Naive B cell (primary cell): ENCODE data around the gene TSNAX. TPM values are rescaled to one million over a fixed set of nuclear protein-coding genes. Genes with fewer than 3 reads are reported as not detected.
"Not testable (repeated sequence)": the region's sequence is repeated elsewhere in the genome, so short reads cannot be mapped to it uniquely, and the experiment has no call there.

Experiments
- ATAC-seq, 2 donors: fragments of 150-1000 bp; cut with Tn5 transposase; 2 replicates each; pipeline ENCODE4 v1.10.0; 2021; ENCODE audit warnings: low read depth in 2 of 2, mild to moderate bottlenecking in 2 of 2, moderate library complexity in 2 of 2
- DNase-seq: peaks from one replicate; pipeline ENCODE4 v3.0.0; 2022
- H3K27ac Mint-ChIP-seq, 6 donors: one replicate each; pipeline ENCODE4 v1.8.0; 2020 to 2022; ENCODE audit warnings: mild to moderate bottlenecking in 6 of 6, mixed read lengths in 6 of 6, moderate library complexity in 5 of 6, inconsistent platforms in 2 of 6
- H3K27me3 Mint-ChIP-seq, 3 donors: one replicate each; pipeline ENCODE4 v1.8.0; 2021 to 2022; ENCODE audit warnings: mixed read lengths in 3 of 3, mild to moderate bottlenecking in 1 of 3
- H3K36me3 Mint-ChIP-seq, 2 donors: one replicate each; pipeline ENCODE4 v1.8.0; 2020 to 2022; ENCODE audit warnings: mixed read lengths in 2 of 2, inconsistent platforms in 1 of 2, mild to moderate bottlenecking in 1 of 2
- H3K4me1 Mint-ChIP-seq, 3 donors: one replicate each; pipeline ENCODE4 v1.8.0; 2020 to 2022; ENCODE audit warnings: mixed read lengths in 3 of 3, inconsistent platforms in 1 of 3, mild to moderate bottlenecking in 1 of 3, moderate library complexity in 1 of 3
- H3K4me3 Mint-ChIP-seq, 8 donors: one replicate each; pipeline ENCODE4 v1.8.0; 2020 to 2022; ENCODE audit warnings: mild to moderate bottlenecking in 8 of 8, mixed read lengths in 8 of 8, moderate library complexity in 8 of 8, inconsistent platforms in 2 of 8
- H3K9me3 Mint-ChIP-seq, 7 donors: one replicate each; pipeline ENCODE4 v1.8.0; 2020 to 2022; ENCODE audit warnings: mixed read lengths in 7 of 7, mild to moderate bottlenecking in 5 of 7, inconsistent platforms in 2 of 7, moderate library complexity in 1 of 7
- polyA plus RNA-seq, 6 donors: library from polyadenylated mRNA; unstranded; fragments of 300-500 nt; fragmentation: Illumina TruSeq; gene quantifications; one replicate each; pipeline ENCODE4 v1.2.3, GENCODE V29; 2021; ENCODE audit warnings: low read depth in 6 of 6

Gene TSNAX
- polyA plus RNA-seq, 6 donors from 2014 or later, result 88.6 to 109 (median 92.6) TPM

DNA sequence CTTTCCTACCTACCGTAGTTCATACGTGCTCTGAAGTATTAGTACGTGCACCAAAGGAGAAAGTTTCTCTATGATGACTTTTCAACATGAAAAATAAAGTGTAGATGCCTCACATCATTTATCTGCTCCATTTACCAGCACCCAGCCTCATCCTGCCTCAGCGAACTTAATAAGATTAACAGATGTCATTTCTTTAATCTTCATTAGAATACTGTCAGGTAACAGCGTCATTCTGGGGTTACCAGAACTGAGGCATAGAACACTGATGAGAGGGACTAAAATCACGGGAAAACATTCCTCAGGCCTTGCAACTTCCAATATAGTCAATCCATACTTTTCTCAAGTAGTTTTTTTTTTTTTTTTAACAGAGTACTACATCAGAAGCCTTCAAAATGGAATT lies 54.9 kb downstream of the TSNAX start:
- no peaks in the 10 kb centered on the region for H3K36me3 Mint-ChIP-seq
- ATAC-seq (no peak), DNase-seq (no peak)
- H3K4me1 Mint-ChIP-seq, result peaks cover 0 to 8% (median 0%) of the 10 kb centered on the region in 3 donors
- H3K27me3 Mint-ChIP-seq, result no peaks in the 10 kb centered on the region
- no peak overlapping the region for H3K27ac Mint-ChIP-seq
- no peaks in the 10 kb centered on the region for H3K9me3 Mint-ChIP-seq
- H3K4me3 Mint-ChIP-seq, result no peak overlapping the region

DNA sequence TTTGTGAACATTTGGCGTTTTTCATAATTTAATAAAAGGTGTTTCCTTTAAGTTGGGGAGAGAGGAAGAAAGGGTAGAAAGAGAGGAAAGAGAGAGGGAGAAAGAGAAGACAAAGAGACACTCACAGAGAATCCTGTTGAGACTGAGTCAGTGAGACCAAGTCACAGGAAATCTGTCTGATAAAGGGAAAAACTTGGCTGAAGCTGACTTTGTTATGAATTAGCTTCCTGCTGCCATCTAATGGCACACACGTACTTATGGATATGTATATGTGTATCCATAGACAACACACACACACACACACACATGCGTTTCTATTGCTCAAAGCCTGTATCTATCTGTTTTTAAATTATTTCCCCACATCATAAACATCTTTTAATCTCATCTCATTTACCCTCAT lies 55.6 kb downstream of the TSNAX start:
- no peaks in the 10 kb centered on the region for H3K36me3 Mint-ChIP-seq
- peaks cover 0 to 8% (median 0%) of the 10 kb centered on the region in 3 donors for H3K4me1 Mint-ChIP-seq
- H3K27ac Mint-ChIP-seq, result no peak overlapping the region
- H3K4me3 Mint-ChIP-seq, result no peak overlapping the region
- H3K9me3 Mint-ChIP-seq, result no peaks in the 10 kb centered on the region
- no peaks in the 10 kb centered on the region for H3K27me3 Mint-ChIP-seq
- ATAC-seq, result no peak
- DNase-seq, result no peak

DNA sequence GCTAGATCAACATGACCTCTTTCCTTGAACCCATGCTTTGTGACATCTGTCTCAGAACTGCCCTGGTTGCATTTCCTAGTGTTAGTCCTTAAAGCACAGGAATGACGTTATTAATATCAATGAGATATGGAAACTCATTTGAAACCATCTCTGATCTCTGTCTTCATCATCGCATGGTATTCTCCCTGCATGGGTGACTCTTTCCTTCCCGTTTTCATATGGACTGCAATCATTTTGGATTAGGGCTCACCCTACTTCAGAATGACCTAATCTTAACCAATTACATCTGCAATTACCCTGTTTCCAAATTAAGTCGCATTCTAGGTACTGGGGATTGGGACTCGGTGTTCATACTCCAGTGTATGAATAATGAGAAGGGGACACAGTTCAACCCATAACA lies 56.5 kb downstream of the TSNAX start:
- no peak for ATAC-seq
- H3K4me3 Mint-ChIP-seq, result no peak overlapping the region
- no peaks in the 10 kb centered on the region for H3K9me3 Mint-ChIP-seq
- H3K36me3 Mint-ChIP-seq, result no peaks in the 10 kb centered on the region
- no peak overlapping the region for H3K27ac Mint-ChIP-seq
- DNase-seq, result no peak
- peaks cover 0 to 8% (median 0%) of the 10 kb centered on the region in 3 donors for H3K4me1 Mint-ChIP-seq
- H3K27me3 Mint-ChIP-seq, result no peaks in the 10 kb centered on the region

DNA sequence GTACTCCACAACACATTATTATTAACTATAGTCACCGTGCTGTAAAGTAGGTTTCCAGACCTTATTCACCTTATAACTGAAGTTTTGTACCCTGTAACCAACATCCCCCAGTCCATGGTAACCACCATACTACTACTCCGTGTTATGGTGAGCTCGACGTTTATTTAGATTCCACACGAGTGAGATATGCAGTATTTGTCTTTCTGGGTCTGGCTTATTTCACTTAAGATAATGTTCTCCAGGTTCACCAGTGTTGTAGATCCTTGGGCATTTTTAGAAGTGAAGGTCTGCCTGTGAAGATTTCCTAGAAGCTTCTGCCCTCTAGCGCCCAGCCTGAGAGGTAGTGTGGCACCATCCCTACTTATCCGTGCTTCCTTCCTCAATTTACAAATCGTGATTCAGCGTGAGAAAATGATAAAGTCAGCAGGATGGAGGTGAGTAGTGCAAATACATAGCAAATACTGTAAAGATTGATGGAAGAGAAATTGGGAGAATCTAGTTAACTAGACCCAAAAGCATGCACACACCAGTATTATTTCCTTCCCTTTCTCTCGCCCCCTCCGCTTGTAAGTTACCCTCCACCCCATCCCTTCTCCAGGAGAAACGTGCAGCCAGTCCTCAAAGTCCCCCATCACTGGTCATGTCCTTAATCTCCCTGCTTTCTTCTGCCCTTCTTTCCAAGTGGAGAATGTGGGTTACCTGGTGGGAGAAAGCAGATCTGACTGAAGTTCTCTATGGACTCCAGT lies 62.2 kb downstream of the TSNAX start:
- peak; percentile 45 to 79 for ATAC-seq

DNA sequence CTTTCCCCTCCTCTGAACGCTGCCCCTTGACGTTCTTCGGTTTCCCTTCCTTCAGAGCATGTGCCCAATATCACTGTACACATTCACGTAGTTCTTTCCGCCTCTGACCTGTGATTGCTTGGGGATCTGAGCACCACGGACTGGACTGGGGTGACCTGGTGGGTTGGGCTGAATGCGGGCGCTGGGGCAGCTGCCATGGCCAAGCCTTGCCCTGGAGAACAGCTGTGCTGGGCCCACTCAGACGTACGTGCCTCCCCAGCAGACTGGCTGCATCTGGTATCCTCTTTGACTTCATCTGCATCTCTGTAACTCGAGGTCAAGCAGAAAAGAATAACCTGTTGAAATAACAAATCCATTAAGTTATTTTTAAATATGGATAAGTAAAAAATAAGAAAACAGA lies 63.0 kb downstream of the TSNAX start:
- H3K4me1 Mint-ChIP-seq, result peaks cover 16 to 25% (median 20%) of the 10 kb centered on the region in 3 donors
- no peaks in the 10 kb centered on the region for H3K36me3 Mint-ChIP-seq
- H3K27ac Mint-ChIP-seq, result no peak overlapping the region
- DNase-seq, result no peak
- H3K9me3 Mint-ChIP-seq, result peaks cover 0 to 1% (median 0%) of the 10 kb centered on the region in 7 donors
- no peaks in the 10 kb centered on the region for H3K27me3 Mint-ChIP-seq
- H3K4me3 Mint-ChIP-seq, result no peak overlapping the region
- ATAC-seq, result no peak

More for the DNA sequence above, 62.2 kb downstream of the TSNAX start:
- Mint-ChIP-seq H3K36me3 (no peaks in the 10 kb centered on the region), H3K27me3 (no peaks in the 10 kb centered on the region), H3K4me1 (peaks cover 16 to 25% (median 20%) of the 10 kb centered on the region in 3 donors), H3K27ac (peak overlapping the region in 2 of 6 donors; percentile 8 to 84), H3K4me3 (peak overlapping the region in 1 of 8 donors; percentile 54), H3K9me3 (peaks cover 0 to 1% (median 0%) of the 10 kb centered on the region in 7 donors)
- DNase-seq, result peak; percentile 26

DNA sequence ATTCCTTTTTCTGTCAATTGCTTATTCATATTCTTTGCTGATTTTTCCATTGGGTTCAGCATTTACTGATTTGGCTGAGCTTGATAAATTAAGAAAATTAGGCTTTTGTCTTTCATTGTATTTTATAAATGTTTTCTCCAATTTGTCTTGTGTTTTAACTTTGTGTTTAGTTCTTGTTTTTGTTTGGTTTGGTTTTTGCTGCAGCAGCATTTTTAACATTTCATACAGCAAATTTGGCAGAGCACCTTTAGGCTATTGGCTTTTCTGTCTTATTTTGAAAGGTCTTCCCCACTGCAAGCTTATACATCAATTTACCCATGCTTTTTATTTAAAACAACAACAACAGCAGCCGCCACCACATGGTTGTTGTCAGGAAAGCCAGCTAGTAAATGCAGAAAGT lies 64.3 kb downstream of the TSNAX start:
- H3K9me3 Mint-ChIP-seq, result peaks cover 0 to 1% (median 0%) of the 10 kb centered on the region in 7 donors
- H3K4me3 Mint-ChIP-seq, result no peak overlapping the region
- H3K36me3 Mint-ChIP-seq, result no peaks in the 10 kb centered on the region
- peaks cover 16 to 25% (median 20%) of the 10 kb centered on the region in 3 donors for H3K4me1 Mint-ChIP-seq
- no peaks in the 10 kb centered on the region for H3K27me3 Mint-ChIP-seq
- H3K27ac Mint-ChIP-seq, result no peak overlapping the region
- DNase-seq, result no peak
- no peak for ATAC-seq

DNA sequence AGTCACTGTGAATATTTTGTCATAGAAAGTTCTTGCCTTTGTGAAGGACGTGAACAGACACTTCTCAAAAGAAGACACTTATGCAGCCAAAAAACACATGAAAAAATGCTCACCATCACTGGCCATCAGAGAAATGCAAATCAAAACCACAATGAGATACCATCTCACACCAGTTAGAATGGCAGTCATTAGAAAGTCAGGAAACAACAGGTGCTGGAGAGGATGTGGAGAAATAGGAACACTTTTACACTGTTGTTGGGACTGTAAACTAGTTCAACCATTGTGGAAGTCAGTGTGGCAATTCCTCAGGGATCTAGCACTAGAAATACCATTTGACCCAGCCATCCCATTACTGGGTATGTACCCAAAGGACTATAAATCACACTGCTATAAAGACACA lies 64.8 kb downstream of the TSNAX start:
- H3K4me1 Mint-ChIP-seq, result peaks cover 16 to 25% (median 20%) of the 10 kb centered on the region in 3 donors
- ATAC-seq, DNase-seq, H3K27ac Mint-ChIP-seq, H3K4me3 Mint-ChIP-seq, H3K27me3 Mint-ChIP-seq, H3K36me3 Mint-ChIP-seq, H3K9me3 Mint-ChIP-seq: not testable (repeated sequence)

DNA sequence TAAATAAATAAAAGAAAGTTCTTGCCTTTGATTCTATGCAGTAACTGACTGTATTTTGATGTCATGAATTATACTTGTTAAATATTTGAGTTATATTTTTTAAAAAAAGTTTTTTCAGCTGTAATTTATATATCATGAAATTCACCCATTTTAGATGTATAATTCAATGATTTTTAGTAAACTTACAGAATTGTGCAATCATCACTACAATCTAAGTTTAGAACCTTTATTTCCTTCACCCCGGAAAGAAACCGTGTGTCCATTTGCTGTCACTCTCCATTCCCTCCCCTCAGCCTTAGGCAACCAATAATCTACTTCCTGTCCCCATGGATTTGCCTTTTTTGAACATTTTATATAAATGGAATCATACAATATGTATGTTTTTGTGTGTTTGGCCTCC lies 65.7 kb downstream of the TSNAX start:
- H3K27ac Mint-ChIP-seq, result no peak overlapping the region
- peaks cover 16 to 25% (median 20%) of the 10 kb centered on the region in 3 donors for H3K4me1 Mint-ChIP-seq
- peaks cover 0 to 1% (median 0%) of the 10 kb centered on the region in 7 donors for H3K9me3 Mint-ChIP-seq
- DNase-seq (no peak), ATAC-seq (no peak)
- no peaks in the 10 kb centered on the region for H3K27me3 Mint-ChIP-seq
- no peak overlapping the region for H3K4me3 Mint-ChIP-seq
- no peaks in the 10 kb centered on the region for H3K36me3 Mint-ChIP-seq

DNA sequence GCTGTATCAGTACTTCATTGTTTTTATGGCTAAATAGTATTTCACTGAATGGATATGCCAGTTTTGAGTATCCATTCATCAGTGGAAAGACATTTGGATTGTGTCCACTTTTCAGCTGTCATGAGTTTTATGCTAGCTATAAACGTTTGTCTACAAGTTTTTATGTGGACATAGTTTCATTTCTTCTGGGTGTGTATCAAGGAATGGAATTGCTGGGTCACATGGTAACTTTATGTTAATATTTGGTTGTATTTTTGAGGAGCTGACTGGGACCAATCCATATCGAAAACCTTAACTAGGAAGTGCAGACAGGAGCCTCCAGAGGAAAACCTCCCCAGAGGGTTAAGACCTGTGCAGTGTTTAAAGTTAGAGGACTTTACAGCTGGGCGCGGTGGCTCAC lies 66.3 kb downstream of the TSNAX start:
- ATAC-seq, result no peak
- DNase-seq, result no peak
- peaks cover 0 to 1% (median 0%) of the 10 kb centered on the region in 7 donors for H3K9me3 Mint-ChIP-seq
- peak overlapping the region in 1 of 6 donors; percentile 61 for H3K27ac Mint-ChIP-seq
- peaks cover 16 to 25% (median 20%) of the 10 kb centered on the region in 3 donors for H3K4me1 Mint-ChIP-seq
- H3K27me3 Mint-ChIP-seq, result no peaks in the 10 kb centered on the region
- no peak overlapping the region for H3K4me3 Mint-ChIP-seq
- no peaks in the 10 kb centered on the region for H3K36me3 Mint-ChIP-seq

DNA sequence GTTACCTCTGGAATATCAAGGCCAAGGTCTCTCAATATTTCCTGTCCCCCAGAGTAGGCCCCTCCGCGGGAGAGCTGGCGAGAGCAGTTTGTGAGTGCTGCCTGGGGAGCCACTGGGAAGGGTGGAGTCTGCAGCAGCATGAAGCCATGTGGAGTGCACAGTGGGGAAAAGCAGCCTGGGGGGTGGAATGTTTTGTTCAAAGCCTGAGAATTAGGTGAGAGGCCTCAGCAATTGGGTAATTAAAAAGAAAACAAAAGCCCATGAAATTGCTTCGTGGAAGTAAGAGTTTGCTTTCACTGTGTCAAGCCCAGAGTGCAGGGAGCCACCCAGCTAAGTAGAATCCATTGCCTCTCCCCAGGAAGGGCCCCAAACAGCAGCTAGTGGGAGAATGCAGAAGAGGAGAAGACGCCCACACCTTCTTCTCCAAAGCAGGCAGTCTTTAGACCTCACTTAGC lies 67.9 kb downstream of the TSNAX start:
- no peak for ATAC-seq
- H3K27ac Mint-ChIP-seq, result peak overlapping the region in 1 of 6 donors; percentile 77
- H3K4me1 Mint-ChIP-seq, result peaks cover 5 to 11% (median 9%) of the 10 kb centered on the region in 3 donors
- H3K4me3 Mint-ChIP-seq, result no peak overlapping the region
- H3K9me3 Mint-ChIP-seq, result peaks cover 0 to 1% (median 0%) of the 10 kb centered on the region in 7 donors
- H3K36me3 Mint-ChIP-seq, result no peaks in the 10 kb centered on the region
- no peak for DNase-seq
- H3K27me3 Mint-ChIP-seq, result peaks cover 0 to 6% (median 0%) of the 10 kb centered on the region in 3 donors

DNA sequence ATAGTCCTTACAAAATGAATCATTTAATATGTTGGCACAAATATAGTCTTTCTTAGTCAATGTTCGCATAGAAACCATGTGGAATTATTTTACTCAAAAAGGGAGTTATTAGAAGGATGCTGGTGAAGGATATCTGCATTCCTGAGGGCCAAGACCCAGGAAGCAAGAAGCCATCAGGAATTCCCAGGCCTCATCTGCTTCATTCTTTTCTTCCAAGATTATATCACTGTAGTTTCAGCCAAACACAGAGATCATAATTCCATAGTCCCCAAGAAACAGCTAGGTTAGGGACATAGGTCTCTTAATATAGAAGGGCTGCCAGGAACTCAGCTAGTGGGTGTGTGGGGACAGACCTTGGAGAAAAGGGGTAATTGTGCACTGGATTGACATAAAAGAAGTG lies 69.5 kb downstream of the TSNAX start:
- Mint-ChIP-seq H3K4me3 (no peak overlapping the region), H3K36me3 (no peaks in the 10 kb centered on the region), H3K27me3 (peaks cover 0 to 6% (median 0%) of the 10 kb centered on the region in 3 donors), H3K9me3 (no peaks in the 10 kb centered on the region), H3K4me1 (no peaks in the 10 kb centered on the region), H3K27ac (peak overlapping the region in 1 of 6 donors; percentile 35)
- ATAC-seq (no peak), DNase-seq (no peak)

DNA sequence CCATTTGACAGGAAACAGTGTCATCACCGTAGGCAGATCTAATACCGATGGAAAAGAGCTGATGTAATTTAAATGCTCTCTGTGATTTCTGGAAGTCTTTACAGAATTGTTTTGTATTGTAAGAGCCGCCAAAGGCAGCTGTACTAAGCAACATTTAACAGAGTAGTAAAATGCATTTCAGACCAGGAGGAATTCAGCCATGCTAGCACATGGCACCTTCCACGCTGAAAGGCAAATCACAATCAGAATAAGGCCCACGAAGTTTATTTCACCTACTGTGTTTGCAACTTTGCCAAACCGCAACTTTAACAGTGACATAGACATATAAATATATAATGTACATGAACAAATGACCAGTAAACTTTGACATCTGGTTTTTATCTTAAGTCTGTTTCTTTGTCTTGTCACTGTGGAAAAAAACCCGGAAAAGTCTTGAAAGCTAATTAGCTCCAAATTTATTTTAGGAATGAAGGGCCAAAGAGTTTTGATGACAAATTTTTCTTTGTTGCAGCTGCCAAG lies 72.0 kb downstream of the TSNAX start:
- DNase-seq (no peak), ATAC-seq (no peak)
- Mint-ChIP-seq H3K4me1 (peaks cover 7 to 10% (median 8%) of the 10 kb centered on the region in 3 donors), H3K27me3 (peaks cover 0 to 6% (median 0%) of the 10 kb centered on the region in 3 donors), H3K27ac (no peak overlapping the region), H3K36me3 (no peaks in the 10 kb centered on the region), H3K9me3 (no peaks in the 10 kb centered on the region), H3K4me3 (no peak overlapping the region)

DNA sequence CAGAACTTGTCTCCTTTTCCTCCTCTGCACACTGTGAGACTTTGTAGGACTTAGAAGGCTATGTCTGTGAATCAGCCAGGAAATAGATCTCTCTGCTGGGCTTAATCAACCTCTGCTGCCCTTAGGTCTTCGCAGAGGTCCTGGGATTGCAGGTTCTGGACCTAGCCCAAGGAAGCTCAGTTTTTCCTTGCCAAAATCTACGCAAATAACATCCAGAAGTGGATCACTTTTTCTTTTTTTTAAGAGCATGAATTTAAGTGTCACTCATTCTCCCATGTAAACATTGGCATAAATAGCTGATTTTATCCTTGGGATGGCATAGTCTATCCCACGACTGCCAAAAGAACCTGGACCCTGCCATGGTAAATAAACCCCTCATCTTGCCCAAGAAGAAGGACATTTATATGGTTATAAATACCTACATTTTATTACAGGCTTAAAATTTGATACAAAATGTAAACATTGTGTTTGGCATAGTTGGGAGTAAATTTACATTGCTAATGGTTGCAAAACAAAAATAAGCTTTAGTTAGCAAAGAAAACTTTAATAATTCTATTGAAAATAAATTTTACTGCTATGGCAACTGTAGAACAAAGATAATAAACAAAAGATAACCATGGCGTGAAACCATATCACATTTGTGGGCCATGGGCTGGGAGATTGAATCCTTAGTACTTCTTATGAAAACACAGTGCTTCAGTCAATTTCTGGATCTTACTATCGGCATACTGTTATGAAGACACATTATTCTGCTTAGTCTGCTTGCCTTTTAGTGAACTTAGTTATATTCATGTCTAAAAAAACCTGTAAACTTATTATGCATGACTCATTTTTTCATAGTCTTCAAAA lies 73.6 kb downstream of the TSNAX start:
- Mint-ChIP-seq H3K4me3 (no peak overlapping the region), H3K27ac (no peak overlapping the region), H3K36me3 (no peaks in the 10 kb centered on the region), H3K27me3 (peaks cover 0 to 7% (median 0%) of the 10 kb centered on the region in 3 donors), H3K9me3 (no peaks in the 10 kb centered on the region), H3K4me1 (peaks cover 7 to 10% (median 8%) of the 10 kb centered on the region in 3 donors)
- ATAC-seq, result no peak
- DNase-seq, result no peak
